NCI-H128 (cell line): Measurements from ENCODE around the gene ADCY10.
"Not testable (repeated sequence)": the region's sequence is repeated elsewhere in the genome, so short reads cannot be mapped to it uniquely, and the experiment has no call there.

Experiments used
- DNase-seq: peaks from one replicate; lab custom pipeline; 2025; ENCODE audit not compliant: unreplicated experiment; lab: John Stamatoyannopoulos, UW

The ADCY10 gene

GRCh38 chr1:167926486-167926997, 12.6 kb upstream of the ADCY10 start:
- DNase-seq: no peak

GRCh38 chr1:167924543-167925231, 10.8 kb upstream of the ADCY10 start:
- DNase-seq: no peak

- DNase-seq: no peak
Measured at GRCh38 chr1:167924102-167924501, 10.2 kb upstream of the ADCY10 start.

GRCh38 chr1:167923324-167924056, 9.6 kb upstream of the ADCY10 start:
- DNase-seq: no peak

DNA sequence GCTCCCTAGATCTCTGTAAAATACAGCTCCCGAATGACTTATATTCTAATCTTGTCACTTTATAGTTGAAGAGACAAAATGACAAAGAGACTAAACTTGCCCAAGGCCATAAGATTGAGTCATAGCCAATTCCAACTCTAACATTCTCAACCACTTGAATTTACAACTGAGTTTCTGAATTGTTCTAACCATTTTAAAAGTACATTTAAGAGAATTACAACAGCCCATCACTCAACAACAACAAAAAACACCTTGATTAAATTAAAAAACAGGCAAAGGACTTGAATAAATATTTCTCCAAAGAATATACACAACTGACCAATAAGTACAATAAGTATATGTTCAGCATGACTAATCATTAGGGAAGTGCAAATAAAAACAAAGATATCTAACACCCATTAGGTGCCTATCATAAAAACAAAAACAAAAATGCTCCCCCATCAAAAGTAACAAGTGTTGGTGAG, 8.7 kb upstream of the ADCY10 start:
- DNase-seq: no peak

DNA sequence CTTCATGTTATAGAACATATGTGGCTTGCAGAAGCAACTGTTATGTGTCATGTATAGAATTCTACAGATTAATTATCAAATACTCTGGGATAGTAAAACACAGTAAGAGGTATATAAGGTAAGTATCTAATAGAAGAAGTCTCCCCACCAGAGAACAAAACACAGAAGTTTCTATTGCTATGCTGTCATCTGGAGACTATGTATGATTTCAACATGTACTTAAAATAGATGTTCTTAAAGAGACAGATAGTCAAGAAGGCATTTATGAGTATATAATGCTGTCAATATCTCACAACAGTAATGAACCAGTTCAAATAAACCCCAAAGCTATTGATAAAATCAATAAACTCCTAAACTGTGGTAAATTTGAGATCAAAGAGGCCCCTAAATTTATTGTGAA, 8.1 kb upstream of the ADCY10 start:
- no peak for DNase-seq

DNA sequence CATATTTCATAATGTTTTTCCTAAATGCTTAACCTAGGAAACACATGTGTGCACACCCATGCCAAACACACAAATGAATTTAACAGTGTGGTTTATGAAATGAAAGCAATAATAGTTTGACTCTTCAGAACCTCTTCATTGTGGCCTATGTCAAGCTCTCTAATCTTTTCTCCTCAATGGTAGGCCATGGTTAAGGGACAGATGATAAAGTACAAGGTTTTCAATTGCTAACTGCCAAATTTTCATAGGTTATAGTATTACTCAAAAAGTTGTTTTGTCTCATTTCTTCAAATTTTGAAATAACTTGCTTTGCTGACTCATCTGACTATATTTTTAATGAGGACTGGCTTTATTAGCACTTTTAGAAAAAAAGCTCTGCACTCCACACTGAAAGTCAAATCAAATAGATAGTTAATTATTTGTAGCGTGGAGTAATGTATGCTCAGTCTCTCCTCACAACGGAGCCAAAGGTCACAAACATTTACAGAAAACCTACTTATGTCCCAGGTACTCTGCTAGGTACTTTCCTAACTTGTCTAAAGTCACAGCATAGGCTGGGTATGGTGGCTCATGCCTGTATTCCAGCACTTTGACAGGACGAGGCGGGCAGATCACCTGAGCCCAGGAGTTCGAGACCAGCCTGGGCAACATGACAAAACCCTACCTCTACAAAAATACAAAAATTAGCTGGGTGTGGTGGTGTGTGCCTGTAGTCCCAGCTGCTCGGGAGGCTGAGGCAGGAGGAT, 3.0 kb upstream of the ADCY10 start:
- no peak for DNase-seq

DNA sequence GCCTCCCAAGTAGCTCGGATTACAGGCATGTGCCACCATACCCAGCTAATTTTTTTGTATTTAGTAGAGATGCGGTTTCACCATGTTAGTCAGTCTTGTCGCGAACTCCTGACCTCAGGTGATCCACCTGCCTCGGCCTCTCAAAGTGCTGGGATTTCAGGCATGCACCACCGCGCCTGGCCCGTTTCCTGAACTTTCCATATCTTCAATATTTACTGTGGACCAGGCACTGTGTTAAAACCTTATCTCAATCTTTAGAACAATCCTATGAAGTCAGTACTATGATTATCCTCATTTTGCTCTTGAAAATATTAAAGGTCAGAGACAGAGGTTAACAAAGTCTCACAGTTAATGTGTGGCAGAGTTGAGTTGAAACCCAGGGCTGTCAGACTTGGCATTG, 1.6 kb upstream of the ADCY10 start:
- no peak for DNase-seq

DNA sequence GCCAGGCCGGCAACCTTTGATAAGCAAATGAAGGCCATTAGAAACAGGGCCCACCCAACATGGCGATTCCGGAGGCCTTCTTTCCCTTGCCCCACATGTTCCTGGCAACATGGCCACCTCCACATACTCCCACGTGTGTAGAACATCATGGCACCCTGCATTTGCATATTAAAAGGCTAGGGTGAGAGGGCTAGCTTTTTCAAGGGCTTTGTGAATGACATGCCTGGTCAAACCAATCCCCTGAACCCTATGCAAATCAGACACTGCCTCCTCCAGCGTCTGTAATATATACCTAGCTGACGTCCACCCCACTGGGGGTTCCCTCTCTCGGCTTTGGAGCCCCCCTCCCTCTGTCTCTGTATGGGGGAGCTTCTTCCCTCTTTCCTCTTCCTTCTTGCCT, 1.6 kb downstream of the ADCY10 start:
- no peak for DNase-seq

DNA sequence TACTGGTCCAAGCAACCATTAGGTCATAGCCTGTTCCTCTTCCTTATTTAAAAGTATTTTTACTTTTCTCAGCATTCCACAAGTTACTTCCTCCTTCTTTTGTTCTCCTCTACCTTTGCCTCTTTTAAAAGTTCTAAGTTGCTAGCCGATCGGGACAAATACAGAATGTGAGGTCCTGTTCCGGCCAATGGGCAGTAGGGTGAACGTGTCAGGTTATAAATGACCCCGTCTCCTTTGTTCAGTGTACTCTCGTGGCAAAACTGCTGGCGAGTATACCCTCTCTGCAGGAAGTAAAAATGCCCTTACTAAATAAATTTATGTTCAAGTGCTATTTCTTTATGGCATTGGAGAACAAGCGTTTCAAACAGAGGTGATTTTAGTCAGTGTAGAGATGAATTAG, 2.5 kb downstream of the ADCY10 start:
- DNase-seq: no peak

DNA sequence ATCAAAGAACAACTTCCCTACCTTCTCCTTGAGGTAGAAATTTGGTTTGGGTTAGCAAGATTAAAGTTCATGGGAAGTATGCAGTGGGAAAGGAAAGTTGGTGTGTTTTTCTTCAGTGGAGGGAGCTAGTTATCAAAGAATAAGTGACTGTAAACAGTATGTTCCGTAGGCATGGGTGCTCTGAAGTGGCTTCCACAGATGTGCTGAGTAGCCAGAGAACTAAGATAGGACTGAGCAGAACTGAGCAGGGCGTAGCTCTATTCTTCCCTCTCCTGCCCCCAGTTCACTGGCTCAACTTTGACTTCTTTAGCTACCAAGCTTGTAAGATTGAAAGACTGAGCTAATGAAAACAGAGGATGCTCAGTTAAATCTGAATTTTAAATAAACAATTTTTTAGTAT, 3.4 kb downstream of the ADCY10 start:
- DNase-seq: no peak

- DNase-seq: no peak
Measured at GRCh38 chr1:167909691-167910180, 4.2 kb downstream of the ADCY10 start.

- no peak for DNase-seq
Measured at GRCh38 chr1:167905671-167906070, 8.3 kb downstream of the ADCY10 start.

DNA sequence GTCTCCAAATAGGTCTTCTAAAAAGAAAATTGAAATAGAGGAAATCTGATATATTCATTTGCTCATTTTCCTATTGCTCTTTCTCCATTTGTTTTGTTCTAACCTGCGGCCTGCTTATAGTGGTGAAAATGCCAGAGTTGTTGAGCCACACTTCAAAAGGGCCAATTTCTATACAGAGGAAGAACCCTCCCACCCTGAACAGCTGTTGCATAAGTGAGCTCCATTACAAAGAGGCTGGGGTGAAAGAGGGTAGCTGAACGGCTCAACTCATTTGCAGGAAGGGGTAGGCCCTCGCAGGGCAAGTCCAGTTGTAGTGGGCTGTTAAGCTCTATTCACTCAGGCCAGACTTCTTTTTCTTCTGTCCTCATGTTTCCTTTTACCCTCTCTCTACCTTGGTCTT, 8.8 kb downstream of the ADCY10 start:
- DNase-seq: no peak

- DNase-seq: no peak
Measured at GRCh38 chr1:167904652-167905130, 9.2 kb downstream of the ADCY10 start.

DNA sequence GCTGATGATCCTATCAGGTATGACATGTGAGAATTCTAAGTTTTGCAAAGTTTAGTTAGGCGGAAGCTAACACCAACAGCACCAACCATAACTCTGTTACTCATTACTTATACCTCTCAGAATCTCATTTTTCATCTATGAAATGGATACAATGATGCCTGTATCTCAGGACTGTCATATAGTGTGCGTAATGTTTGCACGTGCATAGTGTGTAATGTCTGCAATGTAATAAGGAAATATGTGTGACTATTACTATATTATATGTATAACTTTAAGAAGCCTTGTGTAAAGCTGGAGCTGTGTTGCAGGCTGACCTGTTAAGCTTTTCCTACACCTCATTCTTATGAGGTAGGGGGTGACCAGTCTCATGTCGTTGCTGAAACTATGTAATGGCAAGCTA, 13.0 kb downstream of the ADCY10 start:
- DNase-seq: no peak

DNA sequence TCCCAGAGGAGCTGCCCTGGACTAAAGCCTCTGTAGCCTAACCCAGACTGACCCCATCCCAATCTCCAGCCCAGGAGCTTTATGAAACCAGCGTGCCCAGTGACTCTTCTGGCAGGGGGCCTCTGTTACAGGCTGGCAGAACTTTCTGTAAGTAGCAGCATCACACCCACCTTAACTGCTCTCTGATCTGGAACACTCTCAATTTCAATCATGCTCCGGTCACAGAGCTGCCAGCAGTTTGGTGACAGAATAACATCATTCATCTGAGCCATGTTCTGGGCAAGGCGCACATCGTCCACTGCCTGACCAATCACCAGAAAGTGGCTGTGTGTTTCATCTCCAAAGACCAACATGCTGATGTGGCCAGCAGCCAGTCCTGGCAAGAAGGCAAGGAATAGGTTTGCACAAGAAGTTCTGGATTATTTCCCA, 14.7 kb downstream of the ADCY10 start:
- no peak for DNase-seq

DNA sequence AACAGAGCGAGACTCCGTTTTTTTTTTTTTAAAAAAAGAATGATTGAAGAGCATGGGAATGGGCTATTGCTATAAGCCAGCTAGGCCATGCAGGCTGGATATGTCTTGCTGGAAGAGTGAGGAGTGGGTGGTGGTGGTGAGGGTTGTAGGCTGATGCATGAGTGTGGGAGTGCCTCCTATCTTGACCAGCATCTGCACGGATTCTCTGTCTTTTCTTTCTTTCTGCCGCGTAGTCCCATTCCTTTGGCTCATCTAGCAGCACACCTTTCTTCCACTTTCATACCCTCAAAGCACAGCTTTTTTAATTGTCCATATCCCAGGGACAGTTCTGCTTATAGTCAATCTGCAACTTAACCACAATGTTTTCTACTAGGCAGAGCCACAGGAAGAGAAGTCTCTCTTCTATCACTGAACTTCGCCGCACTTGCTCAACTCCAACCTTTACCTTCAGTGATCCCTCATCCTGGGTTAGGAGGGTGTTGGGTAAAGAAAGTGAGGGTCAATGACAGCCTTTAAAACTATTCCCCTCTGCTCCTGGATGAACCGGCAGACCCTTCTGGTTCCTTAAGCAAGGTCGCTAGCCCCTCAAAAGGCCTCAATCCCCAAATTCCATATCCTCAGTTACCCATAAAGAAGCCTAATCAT, 15.2 kb downstream of the ADCY10 start:
- no peak for DNase-seq

DNA sequence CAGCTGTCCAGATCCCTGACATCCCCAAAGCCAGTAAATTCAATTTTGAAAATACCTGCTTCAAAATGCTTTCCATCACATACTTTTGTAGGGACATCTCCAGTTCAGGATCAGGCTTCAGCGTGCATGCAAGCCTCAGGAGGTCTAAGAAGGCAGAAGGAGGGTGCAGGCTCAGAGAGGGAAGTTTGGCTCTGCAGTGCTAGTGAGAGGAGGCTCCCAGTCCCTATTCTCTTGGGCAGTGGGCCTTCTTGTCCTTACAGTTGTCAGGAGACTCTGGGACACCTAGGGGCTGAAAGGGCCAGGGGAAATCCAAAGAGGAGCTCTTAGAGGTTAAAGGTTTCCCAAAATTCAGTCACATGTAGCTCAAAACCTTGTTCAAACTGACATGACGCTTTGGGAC, 20.1 kb downstream of the ADCY10 start:
- DNase-seq: no peak

- no peak for DNase-seq
Measured at GRCh38 chr1:167890400-167890799, 23.5 kb downstream of the ADCY10 start.

GRCh38 chr1:167887187-167887586, 26.7 kb downstream of the ADCY10 start:
- DNase-seq: not testable (repeated sequence)
